SJSA1 (cell line): ENCODE data around the gene PBX3. TPM values are rescaled to one million over a fixed set of nuclear protein-coding genes. Genes with fewer than 3 reads are reported as not detected.

Experiments used
- DNase-seq, 2 experiments: peaks; one replicate each; pipeline ENCODE4 v3.0.0-alpha.2; 2015 to 2020; ENCODE audit warnings: low spot score in 2 of 2, low read depth in 1 of 2
- H3K27ac ChIP-seq: fragments of 250-450 bp; sonication (Bioruptor Pico); 2 replicates; pipeline ENCODE4 v1.5.1; 2020; ENCODE audit warnings: mild to moderate bottlenecking, moderate library complexity
- H3K27me3 ChIP-seq: fragments of 250-450 bp; sonication (Bioruptor Pico); replicated peaks from 2 replicates; pipeline ENCODE4 v1.5.1; 2020; ENCODE audit warnings: mild to moderate bottlenecking, moderate library complexity
- H3K36me3 ChIP-seq: fragments of 250-450 bp; sonication (Bioruptor Pico); 2 replicates; pipeline ENCODE4 v1.5.1; 2020; ENCODE audit warnings: mild to moderate bottlenecking
- H3K4me1 ChIP-seq: fragments of 250-450 bp; sonication (Bioruptor Pico); replicated peaks from 2 replicates; pipeline ENCODE4 v1.6.1; 2021; ENCODE audit warnings: mild to moderate bottlenecking
- H3K4me3 ChIP-seq: fragments of 250-450 bp; sonication (Bioruptor Pico); 2 replicates; pipeline ENCODE4 v1.5.1; 2020; ENCODE audit warnings: mild to moderate bottlenecking
- H3K9me3 ChIP-seq: fragments of 250-450 bp; sonication (Bioruptor Pico); replicated peaks from 2 replicates; pipeline ENCODE4 v1.5.1; 2020; ENCODE audit warnings: mild to moderate bottlenecking
- total RNA-seq: library from RNA; depleted of rRNA; stranded (reverse); fragments of >200 nt; shearing (Covaris generic); gene quantifications from 2 replicates; pipeline ENCODE4 v1.2.3, GENCODE V29; 2014

PBX3 gene
- total RNA-seq, 1 experiment from 2014 or later: 15.1 TPM

GRCh38 chr9:125852386-125852785 lies 105.2 kb downstream of the PBX3 start:
- no peak for DNase-seq
- Histone ChIP-seq H3K36me3 (no peaks in the 10 kb centered on the region), H3K4me1 (no peaks in the 10 kb centered on the region), H3K27ac (no peak overlapping the region), H3K9me3 (no peaks in the 10 kb centered on the region), H3K4me3 (no peak overlapping the region), H3K27me3 (no peaks in the 10 kb centered on the region)

GRCh38 chr9:125854553-125855275 lies 107.5 kb downstream of the PBX3 start:
- Histone ChIP-seq H3K4me1 (no peaks in the 10 kb centered on the region), H3K9me3 (no peaks in the 10 kb centered on the region), H3K27ac (no peak overlapping the region), H3K27me3 (no peaks in the 10 kb centered on the region), H3K4me3 (no peak overlapping the region), H3K36me3 (no peaks in the 10 kb centered on the region)
- DNase-seq: no peak

- Histone ChIP-seq H3K27me3 (no peaks in the 10 kb centered on the region), H3K4me1 (no peaks in the 10 kb centered on the region), H3K36me3 (no peaks in the 10 kb centered on the region), H3K27ac (no peak overlapping the region), H3K4me3 (no peak overlapping the region), H3K9me3 (no peaks in the 10 kb centered on the region)
- DNase-seq: no peak
Observed at GRCh38 chr9:125856331-125856730, 109.2 kb downstream of the PBX3 start.

- no peaks in the 10 kb centered on the region for H3K36me3 ChIP-seq
- DNase-seq: no peak
- no peak overlapping the region for H3K4me3 ChIP-seq
- H3K27ac ChIP-seq: no peak overlapping the region
- no peaks in the 10 kb centered on the region for H3K27me3 ChIP-seq
- H3K4me1 ChIP-seq: no peaks in the 10 kb centered on the region
- no peaks in the 10 kb centered on the region for H3K9me3 ChIP-seq
Observed at GRCh38 chr9:125861405-125862058, 114.4 kb downstream of the PBX3 start.

- Histone ChIP-seq H3K27me3 (no peaks in the 10 kb centered on the region), H3K4me3 (no peak overlapping the region), H3K9me3 (no peaks in the 10 kb centered on the region), H3K27ac (no peak overlapping the region), H3K36me3 (no peaks in the 10 kb centered on the region), H3K4me1 (no peaks in the 10 kb centered on the region)
- DNase-seq: no peak
Observed at GRCh38 chr9:125863923-125864322, 116.8 kb downstream of the PBX3 start.

- Histone ChIP-seq H3K4me3 (no peak overlapping the region), H3K27ac (no peak overlapping the region), H3K36me3 (no peaks in the 10 kb centered on the region), H3K9me3 (no peaks in the 10 kb centered on the region), H3K27me3 (no peaks in the 10 kb centered on the region), H3K4me1 (no peaks in the 10 kb centered on the region)
- no peak for DNase-seq
Observed at GRCh38 chr9:125867751-125868415, 120.7 kb downstream of the PBX3 start.

- no peak overlapping the region for H3K4me3 ChIP-seq
- no peaks in the 10 kb centered on the region for H3K4me1 ChIP-seq
- H3K9me3 ChIP-seq: no peaks in the 10 kb centered on the region
- no peaks in the 10 kb centered on the region; the same call in 1 of the 2 replicates for H3K27me3 ChIP-seq
- H3K27ac ChIP-seq: no peak overlapping the region
- H3K36me3 ChIP-seq: no peaks in the 10 kb centered on the region
- no peak for DNase-seq
Observed at GRCh38 chr9:125878164-125878631, 131.0 kb downstream of the PBX3 start.

- H3K4me3 ChIP-seq: no peak overlapping the region
- no peak overlapping the region for H3K27ac ChIP-seq
- H3K36me3 ChIP-seq: no peaks in the 10 kb centered on the region
- no peaks in the 10 kb centered on the region for H3K4me1 ChIP-seq
- H3K27me3 ChIP-seq: no peaks in the 10 kb centered on the region
- H3K9me3 ChIP-seq: no peaks in the 10 kb centered on the region
- DNase-seq: no peak
Observed at GRCh38 chr9:125881042-125881441, 133.9 kb downstream of the PBX3 start.

- Histone ChIP-seq H3K9me3 (no peaks in the 10 kb centered on the region), H3K4me3 (no peak overlapping the region), H3K27me3 (peaks cover 1% of the 10 kb centered on the region), H3K4me1 (0 out of 2 replicates have a peak, but pooled peaks cover 3% of the 10 kb centered on the region), H3K36me3 (no peaks in the 10 kb centered on the region), H3K27ac (no peak overlapping the region)
- DNase-seq: no peak
Observed at GRCh38 chr9:125883565-125884217, 136.5 kb downstream of the PBX3 start.

GRCh38 chr9:125884218-125884595 lies 137.0 kb downstream of the PBX3 start:
- no peak for DNase-seq
- 0 out of 2 replicates have a peak, but pooled peaks cover 3% of the 10 kb centered on the region for H3K4me1 ChIP-seq
- H3K27ac ChIP-seq: no peak overlapping the region

GRCh38 chr9:125885405-125886034 lies 138.3 kb downstream of the PBX3 start:
- Histone ChIP-seq H3K4me1 (0 out of 2 replicates have a peak, but pooled peaks cover 3% of the 10 kb centered on the region), H3K36me3 (no peaks in the 10 kb centered on the region), H3K27ac (no peak overlapping the region), H3K9me3 (no peaks in the 10 kb centered on the region), H3K4me3 (no peak overlapping the region), H3K27me3 (peaks cover 14% of the 10 kb centered on the region)
- no peak for DNase-seq

More at GRCh38 chr9:125884218-125884595, 137.0 kb downstream of the PBX3 start:
- no peaks in the 10 kb centered on the region for H3K36me3 ChIP-seq
- H3K27me3 ChIP-seq: peaks cover 7% of the 10 kb centered on the region
- H3K9me3 ChIP-seq: no peaks in the 10 kb centered on the region
- H3K4me3 ChIP-seq: no peak overlapping the region

- 0 out of 2 replicates have a peak, but pooled peaks cover 3% of the 10 kb centered on the region for H3K4me1 ChIP-seq
- no peak overlapping the region for H3K4me3 ChIP-seq
- no peaks in the 10 kb centered on the region for H3K9me3 ChIP-seq
- H3K27me3 ChIP-seq: peaks cover 14% of the 10 kb centered on the region
- DNase-seq: no peak
- no peaks in the 10 kb centered on the region for H3K36me3 ChIP-seq
- H3K27ac ChIP-seq: no peak overlapping the region
Observed at GRCh38 chr9:125886365-125886764, 139.2 kb downstream of the PBX3 start.

GRCh38 chr9:125887172-125887571 lies 140.0 kb downstream of the PBX3 start:
- Histone ChIP-seq H3K4me3 (no peak overlapping the region), H3K27ac (no peak overlapping the region), H3K4me1 (0 out of 2 replicates have a peak, but pooled peaks cover 3% of the 10 kb centered on the region), H3K27me3 (peaks cover 14% of the 10 kb centered on the region), H3K36me3 (no peaks in the 10 kb centered on the region), H3K9me3 (no peaks in the 10 kb centered on the region)
- no peak for DNase-seq
